Endothelial cell of umbilical vein (primary cell): Measurements from ENCODE around the gene SIPA1. TPM values are rescaled to one million over a fixed set of nuclear protein-coding genes. Genes with fewer than 3 reads are reported as not detected.

Experiments
- BruUV-seq: library from RNA; stranded (reverse); fragments of 400-500 nt; replicated peaks from 2 replicates; lab custom pipeline; 2021; lab: Mats Ljungman, UMichigan
- CTCF ChIA-PET: fragments of 300-600, 350-600 bp; sonication (Branson Sonifier 250); formaldehyde crosslinking; loops from one replicate; lab custom pipeline; 2021; ENCODE audit warnings: antibody characterized with exemption, inconsistent platforms; lab: Charles Lee
- POLR2A ChIA-PET: fragments of 300-600, 350-600 bp; sonication (Branson Sonifier 250); formaldehyde crosslinking; loops from one replicate; lab custom pipeline; 2021; ENCODE audit warnings: antibody characterized with exemption, inconsistent platforms; lab: Charles Lee
- DNase-seq: peaks from one replicate; pipeline ENCODE4 v3.0.0-alpha.2; 2011; ENCODE audit warnings: low read depth, low spot score
- FAIRE-seq: peaks from 2 replicates; lab custom pipeline; 2011; peaks lifted over from hg19 to GRCh38; lab: Jason Lieb, UNC
- H2AFZ ChIP-seq: 2 replicates; pipeline ENCODE4 v1.6.0; 2012; ENCODE audit warnings: low read depth, low read length, control low read depth, inconsistent platforms
- H3K27ac ChIP-seq: 2 replicates; pipeline ENCODE4 v1.5.1; 2011; ENCODE audit warnings: low read depth, mild to moderate bottlenecking, control low read depth, low read length, moderate library complexity; ENCODE audit not compliant: insufficient read depth
- H3K27me3 ChIP-seq, 2 experiments: 2 replicates each; pipeline versions ENCODE4 v1.6.0 to v1.6.1; 2011; ENCODE audit warnings: low read length in 2 of 2, mixed read lengths in 1 of 2; ENCODE audit not compliant: control insufficient read depth in 2 of 2, insufficient read depth in 2 of 2
- H3K36me3 ChIP-seq, 2 experiments: 2 replicates in 1 of 2; 3 replicates in 1 of 2; pipeline ENCODE4 v1.5.1; 2011; ENCODE audit warnings: low read length in 2 of 2, mild to moderate bottlenecking in 1 of 2, moderate library complexity in 1 of 2; ENCODE audit not compliant: control insufficient read depth in 2 of 2, insufficient read depth in 2 of 2; ENCODE audit errors: extremely low read depth in 1 of 2
- H3K4me1 ChIP-seq: 3 replicates; pipeline ENCODE4 v1.5.1; 2011; ENCODE audit warnings: mild to moderate bottlenecking, low read length; ENCODE audit not compliant: control insufficient read depth, insufficient read depth; ENCODE audit errors: extremely low read depth
- H3K4me2 ChIP-seq: 2 replicates; pipeline ENCODE4 v1.6.1; 2011; ENCODE audit warnings: low read length, control low read depth, mixed read lengths; ENCODE audit not compliant: insufficient read depth
- H3K4me3 ChIP-seq, 3 experiments: fragments of 200-600 bp in 1 of 3; sonication (generic), shearing (Covaris generic) in 1 of 3; replicated peaks in 1 of 3; 2 replicates each; pipeline ENCODE4 v1.5.1; 2011 to 2016; ENCODE audit warnings: control low read depth in 3 of 3, low read length in 3 of 3, mild to moderate bottlenecking in 2 of 3, inconsistent platforms in 1 of 3, low read depth in 1 of 3, moderate library complexity in 1 of 3; ENCODE audit not compliant: insufficient read depth in 1 of 3
- H3K79me2 ChIP-seq: 2 replicates; pipeline ENCODE4 v1.6.0; 2012; ENCODE audit warnings: low read length, inconsistent platforms; ENCODE audit not compliant: control insufficient read depth, insufficient read depth
- H3K9ac ChIP-seq: replicated peaks from 2 replicates; pipeline ENCODE3; 2011; ENCODE audit warnings: low read length, control low read depth; ENCODE audit not compliant: insufficient read depth; ENCODE audit errors: extremely low read depth
- H3K9me1 ChIP-seq: replicated peaks from 3 replicates; pipeline ENCODE4 v1.6.0; 2011; ENCODE audit warnings: mild to moderate bottlenecking, low read length; ENCODE audit not compliant: control insufficient read depth, insufficient read depth; ENCODE audit errors: extremely low read depth
- H3K9me3 ChIP-seq: replicated peaks from 2 replicates; pipeline ENCODE4 v1.5.1; 2012; ENCODE audit warnings: low read length, inconsistent platforms; ENCODE audit not compliant: control insufficient read depth, insufficient read depth
- H4K20me1 ChIP-seq: replicated peaks from 2 replicates; pipeline ENCODE3; 2011; ENCODE audit warnings: mild to moderate bottlenecking, low read length; ENCODE audit not compliant: control insufficient read depth, insufficient read depth; ENCODE audit errors: extremely low read depth
- EZH2 ChIP-seq: IDR thresholded peaks from 2 replicates; pipeline ENCODE4 v1.6.1; 2012; ENCODE audit warnings: borderline replicate concordance, low read depth, mild to moderate bottlenecking, moderate library complexity, low read length, inconsistent platforms; ENCODE audit not compliant: severe bottlenecking
- FOS ChIP-seq: IDR thresholded peaks from 2 replicates; pipeline ENCODE4 v1.6.1; 2011; ENCODE audit warnings: mild to moderate bottlenecking, low read length, moderate library complexity, borderline replicate concordance; ENCODE audit not compliant: insufficient read depth
- GATA2 ChIP-seq: IDR thresholded peaks from 2 replicates; pipeline ENCODE4 v1.7.0; 2011; ENCODE audit warnings: low read depth, mild to moderate bottlenecking, moderate library complexity, mixed read lengths, low read length; ENCODE audit not compliant: insufficient read length, insufficient read depth
- JUN ChIP-seq: IDR thresholded peaks from 2 replicates; pipeline ENCODE4 v1.6.1; 2011; ENCODE audit warnings: borderline replicate concordance, low read depth; ENCODE audit not compliant: insufficient read length, insufficient read depth
- MYC ChIP-seq: IDR thresholded peaks from one replicate; pipeline ENCODE4 v1.6.1; 2011; ENCODE audit warnings: mild to moderate bottlenecking, low read depth, low read length
- POLR2A ChIP-seq: IDR thresholded peaks from 2 replicates; pipeline ENCODE4 v1.6.1; 2012; ENCODE audit warnings: low read depth, mild to moderate bottlenecking, control low read depth, low read length
- POLR2AphosphoS5 ChIP-seq: IDR thresholded peaks from 2 replicates; pipeline ENCODE4 v1.6.1; 2012; ENCODE audit warnings: low read depth, mild to moderate bottlenecking, control low read depth, low read length, moderate library complexity; ENCODE audit not compliant: insufficient read depth
- dilution Hi-C: fragments of 300-500 bp; cut with MboI; formaldehyde crosslinking; loops from one replicate; pipeline ENCODE4 v1.15.0; 2019; ENCODE audit warnings: low sequenced_read_pairs; ENCODE audit not compliant: extremely low pct_ligation_motif_present
- intact Hi-C: fragments of 100-400 bp; cut with micrococcal nuclease; formaldehyde crosslinking; loops from one replicate; pipeline ENCODE4 v1.10.0; 2022
- polyA plus RNA-seq, 4 experiments: library from polyadenylated mRNA; depleted of rRNA in 3 of 4; stranded (reverse) in 3 of 4; unstranded in 1 of 4; fragments of >200 nt; gene quantifications; 2 replicates each; pipeline versions ENCODE4 v1.2.1 to v1.2.3, GENCODE V29; 2011 to 2012; ENCODE audit warnings: missing spikeins in 1 of 4
- total RNA-seq: library from RNA; stranded (reverse); gene quantifications from 2 replicates; pipeline ENCODE4 v1.2.3, GENCODE V29; 2021
- TF ChIP-seq, protein P1 (sequence below), 2 donors: IDR thresholded peaks; 1 replicate in 1 of 2; 2 replicates in 1 of 2; pipeline ENCODE4 v1.5.1; 2011; ENCODE audit warnings: low read length in 2 of 2, mild to moderate bottlenecking in 2 of 2, moderate library complexity in 2 of 2, control low read depth in 1 of 2, inconsistent platforms in 1 of 2, low read depth in 1 of 2; ENCODE audit not compliant: insufficient read depth in 1 of 2; ENCODE audit errors: extremely low read depth in 1 of 2
- TF ChIP-seq, protein P2 (sequence below): IDR thresholded peaks from 2 replicates; pipeline ENCODE4 v1.6.1; 2011; ENCODE audit not compliant: insufficient read depth, insufficient read length

SIPA1 gene
- total and polyA plus RNA-seq, 2 donors (not counting 3 experiments of a cell fraction or from before 2014, with no cell fraction given), result 67.5 to 119 TPM

DNA sequence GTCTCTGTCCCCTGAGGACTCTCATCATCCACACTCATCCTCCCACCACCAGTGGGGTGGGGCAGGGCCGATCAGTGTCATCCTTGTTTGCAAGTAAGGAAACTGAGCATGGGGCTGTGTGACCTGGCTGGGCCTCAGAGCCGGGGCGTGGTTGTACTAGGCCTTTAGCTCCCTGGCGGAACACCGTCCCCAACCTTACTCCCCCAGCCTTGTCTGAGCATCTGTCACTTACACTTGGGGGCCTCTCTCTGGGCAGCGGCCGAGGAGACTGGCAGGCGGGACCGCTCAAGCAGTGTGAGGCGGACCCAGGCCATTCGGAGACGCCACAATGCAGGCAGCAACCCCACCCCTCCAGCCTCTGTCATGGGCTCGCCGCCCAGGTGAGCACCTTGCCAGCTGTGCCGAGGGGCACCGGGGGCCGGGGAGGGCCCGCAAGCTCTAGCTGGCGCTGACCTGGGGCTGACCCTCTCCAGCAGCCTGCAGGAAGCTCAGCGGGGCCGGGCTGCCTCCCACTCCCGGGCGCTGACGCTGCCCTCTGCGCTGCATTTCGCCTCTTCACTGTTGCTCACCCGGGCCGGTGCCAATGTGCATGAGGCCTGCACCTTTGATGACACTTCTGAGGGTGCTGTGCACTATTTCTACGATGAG, 18.5 kb upstream of the SIPA1 start:
- FAIRE-seq (no peak), DNase-seq (no peak)
- peaks cover 21% of the 10 kb centered on the region for H3K79me2 ChIP-seq
- no peak overlapping the region for H3K27ac ChIP-seq
- peaks cover 10% of the 10 kb centered on the region for H3K4me1 ChIP-seq
- H3K36me3 ChIP-seq, result peaks cover 3 to 52% of the 10 kb centered on the region in 2 experiments
- H2AFZ ChIP-seq, result no peak overlapping the region
- dilution Hi-C loops, result no loop called here
- no TSS peak for BruUV-seq
- H3K9me3 ChIP-seq, result no peaks in the 10 kb centered on the region
- no peaks in the 10 kb centered on the region for H4K20me1 ChIP-seq
- no peaks in the 10 kb centered on the region for H3K27me3 ChIP-seq
- H3K4me3 ChIP-seq, result no peak overlapping the region
- ChIA-PET POLR2A (no interaction called here), CTCF (no interaction called here)
- H3K9ac ChIP-seq, result no peak overlapping the region
- intact Hi-C loops, result no loop called here
- no peaks in the 10 kb centered on the region for H3K9me1 ChIP-seq
- no peak overlapping the region for H3K4me2 ChIP-seq
- TF ChIP-seq, protein P1, sequence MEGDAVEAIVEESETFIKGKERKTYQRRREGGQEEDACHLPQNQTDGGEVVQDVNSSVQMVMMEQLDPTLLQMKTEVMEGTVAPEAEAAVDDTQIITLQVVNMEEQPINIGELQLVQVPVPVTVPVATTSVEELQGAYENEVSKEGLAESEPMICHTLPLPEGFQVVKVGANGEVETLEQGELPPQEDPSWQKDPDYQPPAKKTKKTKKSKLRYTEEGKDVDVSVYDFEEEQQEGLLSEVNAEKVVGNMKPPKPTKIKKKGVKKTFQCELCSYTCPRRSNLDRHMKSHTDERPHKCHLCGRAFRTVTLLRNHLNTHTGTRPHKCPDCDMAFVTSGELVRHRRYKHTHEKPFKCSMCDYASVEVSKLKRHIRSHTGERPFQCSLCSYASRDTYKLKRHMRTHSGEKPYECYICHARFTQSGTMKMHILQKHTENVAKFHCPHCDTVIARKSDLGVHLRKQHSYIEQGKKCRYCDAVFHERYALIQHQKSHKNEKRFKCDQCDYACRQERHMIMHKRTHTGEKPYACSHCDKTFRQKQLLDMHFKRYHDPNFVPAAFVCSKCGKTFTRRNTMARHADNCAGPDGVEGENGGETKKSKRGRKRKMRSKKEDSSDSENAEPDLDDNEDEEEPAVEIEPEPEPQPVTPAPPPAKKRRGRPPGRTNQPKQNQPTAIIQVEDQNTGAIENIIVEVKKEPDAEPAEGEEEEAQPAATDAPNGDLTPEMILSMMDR (IDR thresholded peaks at IDR 0.05; ENCODE audit: extremely low read depth in 1 of 2, insufficient read depth in 1 of 2, low read depth in 1 of 2, low read length in 2 of 2), result no peak
- TF ChIP-seq POLR2AphosphoS5 (no peak), POLR2A (no peak), EZH2 (no peak), FOS (no peak), GATA2 (no peak), JUN (no peak), MYC (no peak)
- TF ChIP-seq, protein P2, sequence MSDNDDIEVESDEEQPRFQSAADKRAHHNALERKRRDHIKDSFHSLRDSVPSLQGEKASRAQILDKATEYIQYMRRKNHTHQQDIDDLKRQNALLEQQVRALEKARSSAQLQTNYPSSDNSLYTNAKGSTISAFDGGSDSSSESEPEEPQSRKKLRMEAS, result no peak
